ENCODE results near the gene AQP6.

Gene AQP6

GRCh38 chr12:50025187-50026059, 52.7 kb downstream of the AQP6 start, which contains the start of gene RACGAP1:
Gene RACGAP1, minus strand, starts transcription at chr12:50025494. Its CDS starts 8,779 bp downstream, at chr12:50016715.
- DNase-seq (ENCODE audit: low read depth in 2 of 3, low spot score in 1 of 3): peak; percentile 88 to 95 (median 91)

- DNase-seq (ENCODE audit: low read depth in 2 of 3, low spot score in 1 of 3): no peak
These were observed 53.9 kb downstream of the AQP6 start for GRCh38 chr12:50026691-50027090.
